Right atrium auricular region (tissue), 2 donors: ENCODE data around the gene TLK1. TPM values are rescaled to one million over a fixed set of nuclear protein-coding genes. Genes with fewer than 3 reads are reported as not detected.

ENCODE experiments used
- DNase-seq: peaks from one replicate; pipeline ENCODE4 v3.0.0-alpha.2; 2019; ENCODE audit warnings: low spot score
- H3K27ac ChIP-seq, 2 donors: fragments of 200-600 bp; sonication (generic); 1 replicate in 1 of 2; 2 replicates in 1 of 2; pipeline ENCODE4 v1.5.1; 2016 to 2019
- H3K27me3 ChIP-seq, 2 donors: fragments of 200-600 bp; sonication (generic); one replicate each; pipeline versions ENCODE4 v1.5.1 to v1.6.0; 2017 to 2019
- H3K36me3 ChIP-seq: fragments of 200-600 bp; sonication (generic); one replicate; pipeline ENCODE4 v1.5.1; 2016
- H3K4me1 ChIP-seq, 2 donors: fragments of 200-600 bp; sonication (generic); one replicate each; pipeline versions ENCODE4 v1.5.1 to v1.6.0; 2017 to 2019
- H3K4me3 ChIP-seq, 2 donors: fragments of 200-600 bp; sonication (generic); 1 replicate in 1 of 2; 2 replicates in 1 of 2; pipeline ENCODE4 v1.5.1; 2017 to 2019; ENCODE audit warnings: mild to moderate bottlenecking in 1 of 2, moderate library complexity in 1 of 2
- H3K9me3 ChIP-seq, 2 donors: fragments of 200-600 bp; sonication (generic); one replicate each; pipeline ENCODE4 v1.5.1; 2019
- total RNA-seq, 2 donors: library from RNA; depleted of rRNA; stranded (reverse); fragments of >200 nt; gene quantifications; one replicate each; pipeline ENCODE4 v1.1.0, GENCODE V29; 2016
- TF ChIP-seq, protein P1 (sequence below), 2 donors: fragments of 200-600 bp; sonication (generic); IDR thresholded peaks; one replicate each; pipeline ENCODE4 v1.5.1; 2019; ENCODE audit warnings: antibody characterized with exemption in 2 of 2

TLK1 gene
- total RNA-seq, 2 donors from 2014 or later = 21.0 to 21.7 TPM

DNA sequence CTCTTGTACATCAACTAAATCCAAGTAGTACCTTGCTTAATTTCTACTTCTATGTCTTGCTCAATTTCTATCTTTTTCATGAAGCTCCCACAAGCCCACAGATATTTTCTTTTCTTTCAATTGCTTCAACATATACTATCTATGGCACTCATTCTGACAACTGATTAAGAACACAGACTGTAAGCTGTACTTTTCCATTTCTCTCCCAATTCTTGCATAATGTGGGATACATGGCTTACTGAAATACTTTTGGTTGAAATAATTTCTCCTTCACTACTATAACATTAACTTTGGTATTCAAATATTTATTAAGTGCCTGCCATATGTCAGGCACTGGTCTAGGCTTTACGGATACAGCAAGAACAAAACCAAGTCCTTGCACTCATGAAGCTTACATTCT, 146.8 kb downstream of the TLK1 start:
- Histone ChIP-seq H3K27ac (no peak overlapping the region), H3K4me3 (no peak overlapping the region), H3K27me3 (no peaks in the 10 kb centered on the region), H3K4me1 (no peaks in the 10 kb centered on the region), H3K9me3 (no peaks in the 10 kb centered on the region), H3K36me3 (peaks cover 14% of the 10 kb centered on the region)
- TF ChIP-seq, protein P1, sequence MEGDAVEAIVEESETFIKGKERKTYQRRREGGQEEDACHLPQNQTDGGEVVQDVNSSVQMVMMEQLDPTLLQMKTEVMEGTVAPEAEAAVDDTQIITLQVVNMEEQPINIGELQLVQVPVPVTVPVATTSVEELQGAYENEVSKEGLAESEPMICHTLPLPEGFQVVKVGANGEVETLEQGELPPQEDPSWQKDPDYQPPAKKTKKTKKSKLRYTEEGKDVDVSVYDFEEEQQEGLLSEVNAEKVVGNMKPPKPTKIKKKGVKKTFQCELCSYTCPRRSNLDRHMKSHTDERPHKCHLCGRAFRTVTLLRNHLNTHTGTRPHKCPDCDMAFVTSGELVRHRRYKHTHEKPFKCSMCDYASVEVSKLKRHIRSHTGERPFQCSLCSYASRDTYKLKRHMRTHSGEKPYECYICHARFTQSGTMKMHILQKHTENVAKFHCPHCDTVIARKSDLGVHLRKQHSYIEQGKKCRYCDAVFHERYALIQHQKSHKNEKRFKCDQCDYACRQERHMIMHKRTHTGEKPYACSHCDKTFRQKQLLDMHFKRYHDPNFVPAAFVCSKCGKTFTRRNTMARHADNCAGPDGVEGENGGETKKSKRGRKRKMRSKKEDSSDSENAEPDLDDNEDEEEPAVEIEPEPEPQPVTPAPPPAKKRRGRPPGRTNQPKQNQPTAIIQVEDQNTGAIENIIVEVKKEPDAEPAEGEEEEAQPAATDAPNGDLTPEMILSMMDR (IDR thresholded peaks at IDR 0.05) = no peak
- no peak for DNase-seq

DNA sequence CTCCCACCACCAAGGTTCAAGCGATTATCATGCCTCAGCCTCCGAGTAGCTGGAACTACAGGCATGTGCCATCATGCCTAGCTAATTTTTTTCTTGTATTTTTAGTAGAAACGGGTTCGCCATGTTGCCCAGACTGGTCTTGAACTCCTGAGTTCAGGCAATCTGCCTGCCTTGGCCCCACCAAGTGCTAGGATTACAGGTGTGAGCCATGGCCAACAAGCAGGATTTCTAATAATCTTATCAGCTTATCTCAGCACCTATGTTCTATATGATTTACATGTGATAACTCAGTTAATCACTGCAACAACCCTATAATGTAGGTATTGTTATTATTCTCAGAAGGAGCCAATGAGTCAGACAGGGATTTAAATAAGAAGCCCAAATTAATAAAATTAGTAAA, 151.3 kb downstream of the TLK1 start:
- DNase-seq = no peak
- no peak overlapping the region for H3K27ac ChIP-seq
- no peak overlapping the region for H3K4me3 ChIP-seq
- no peaks in the 10 kb centered on the region for H3K27me3 ChIP-seq
- no peaks in the 10 kb centered on the region for H3K9me3 ChIP-seq
- peaks cover 26% of the 10 kb centered on the region for H3K36me3 ChIP-seq
- H3K4me1 ChIP-seq = no peaks in the 10 kb centered on the region
- TF ChIP-seq, protein P1 (IDR thresholded peaks at IDR 0.05) = no peak

DNA sequence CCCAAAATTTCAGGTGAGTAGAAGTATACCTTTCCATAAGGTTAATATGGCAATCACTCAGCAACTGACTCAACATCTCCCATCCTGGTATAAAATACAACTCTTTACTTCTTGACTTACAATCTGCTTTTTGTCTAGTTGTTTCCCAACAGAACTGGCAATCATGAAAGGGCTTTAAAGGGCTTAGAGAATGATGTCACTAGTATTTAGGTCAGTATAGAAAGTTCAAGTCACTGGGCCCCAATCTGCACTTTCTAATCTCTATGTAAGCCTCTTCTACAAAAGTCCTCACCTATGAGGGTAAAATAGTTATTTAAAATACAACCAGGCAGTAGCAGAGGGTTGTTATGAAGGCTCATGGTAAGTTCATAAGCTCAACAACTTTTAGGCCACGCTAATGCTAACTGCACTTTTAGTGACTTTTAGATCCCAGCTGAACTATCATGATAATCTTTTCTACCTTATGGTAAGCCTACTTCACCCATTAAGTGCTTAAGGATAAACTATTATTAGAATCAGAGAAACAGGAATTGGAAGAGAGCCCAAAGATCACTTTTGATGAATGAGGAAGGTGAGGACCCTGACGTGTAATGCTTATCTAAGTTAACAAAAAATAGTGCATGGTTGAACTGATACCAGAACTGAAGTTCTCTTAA, 152.0 kb downstream of the TLK1 start:
- Histone ChIP-seq H3K4me1 (no peaks in the 10 kb centered on the region), H3K4me3 (no peak overlapping the region), H3K27ac (no peak overlapping the region), H3K9me3 (no peaks in the 10 kb centered on the region), H3K27me3 (no peaks in the 10 kb centered on the region), H3K36me3 (peaks cover 27% of the 10 kb centered on the region)
- TF ChIP-seq, protein P1 (IDR thresholded peaks at IDR 0.05) = no peak
- no peak for DNase-seq

DNA sequence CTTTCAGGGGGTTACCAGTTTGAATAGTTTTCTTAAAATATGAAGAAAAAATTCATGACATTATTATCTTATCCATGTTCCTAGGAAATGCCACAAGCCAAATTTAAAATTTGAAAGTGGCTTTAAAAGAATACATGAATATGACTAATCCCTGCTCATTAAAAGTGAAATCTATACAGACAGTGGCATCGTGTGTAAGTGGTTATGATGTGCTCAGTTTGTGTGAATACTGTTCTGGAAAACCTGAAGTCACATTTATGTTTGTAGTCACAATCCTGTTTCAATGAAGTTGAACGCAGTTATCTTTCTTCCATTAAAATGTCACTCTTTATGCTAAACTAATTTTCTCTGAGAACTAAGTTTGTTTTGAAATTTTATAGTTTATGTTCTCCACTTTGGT, 155.9 kb downstream of the TLK1 start:
- DNase-seq = no peak
- Histone ChIP-seq H3K27me3 (no peaks in the 10 kb centered on the region), H3K9me3 (no peaks in the 10 kb centered on the region), H3K4me1 (no peaks in the 10 kb centered on the region), H3K36me3 (peaks cover 22% of the 10 kb centered on the region), H3K27ac (no peak overlapping the region), H3K4me3 (no peak overlapping the region)
- TF ChIP-seq, protein P1 (IDR thresholded peaks at IDR 0.05) = no peak

DNA sequence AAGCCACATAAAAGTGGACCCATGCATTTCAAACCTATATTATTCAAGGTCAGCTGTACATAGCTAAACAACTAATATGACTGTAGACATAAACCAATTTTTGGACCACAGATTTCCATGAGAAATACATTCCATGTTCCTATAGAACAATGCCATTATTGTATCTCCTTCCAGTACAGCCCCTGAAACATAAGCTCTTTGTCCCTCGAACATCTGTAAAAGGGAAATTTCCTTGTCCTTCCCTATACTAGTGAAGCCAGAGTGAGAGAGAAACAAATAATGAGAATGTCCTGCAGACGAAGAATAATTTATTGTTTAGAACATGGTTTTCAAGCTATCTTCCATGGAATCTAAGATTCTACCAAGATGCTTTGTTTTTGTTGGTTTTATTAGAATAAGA, 156.3 kb downstream of the TLK1 start:
- no peak for DNase-seq

More for the DNA sequence above, 156.3 kb downstream of the TLK1 start:
- TF ChIP-seq, protein P1 (IDR thresholded peaks at IDR 0.05) = no peak
- Histone ChIP-seq H3K36me3 (peaks cover 26% of the 10 kb centered on the region), H3K27me3 (no peaks in the 10 kb centered on the region), H3K4me3 (no peak overlapping the region), H3K9me3 (no peaks in the 10 kb centered on the region), H3K4me1 (no peaks in the 10 kb centered on the region), H3K27ac (no peak overlapping the region)
